ENCODE results near the gene CCDC146. TPM values are rescaled to one million over a fixed set of nuclear protein-coding genes. Genes with fewer than 3 reads are reported as not detected.
A peak's percentile ranks its signal among the peaks of the same experiment; 100 is the strongest.

Gene CCDC146
- total RNA-seq, 1 donor from 2014 or later = 16.7 TPM

- Histone ChIP-seq H3K4me3 (ENCODE audit: low read length in 3 of 3) (no peak overlapping the region), H3K4me1 (ENCODE audit: control insufficient read depth in 3 of 3, insufficient read depth in 3 of 3, low read length in 3 of 3) (peaks cover 0 to 5% (median 4%) of the 10 kb centered on the region in 3 donors), H3K27ac (ENCODE audit: low read depth, low read length) (no peak overlapping the region)
These were observed 120.1 kb downstream of the CCDC146 start for GRCh38 chr7:77242554-77242953.

DNA sequence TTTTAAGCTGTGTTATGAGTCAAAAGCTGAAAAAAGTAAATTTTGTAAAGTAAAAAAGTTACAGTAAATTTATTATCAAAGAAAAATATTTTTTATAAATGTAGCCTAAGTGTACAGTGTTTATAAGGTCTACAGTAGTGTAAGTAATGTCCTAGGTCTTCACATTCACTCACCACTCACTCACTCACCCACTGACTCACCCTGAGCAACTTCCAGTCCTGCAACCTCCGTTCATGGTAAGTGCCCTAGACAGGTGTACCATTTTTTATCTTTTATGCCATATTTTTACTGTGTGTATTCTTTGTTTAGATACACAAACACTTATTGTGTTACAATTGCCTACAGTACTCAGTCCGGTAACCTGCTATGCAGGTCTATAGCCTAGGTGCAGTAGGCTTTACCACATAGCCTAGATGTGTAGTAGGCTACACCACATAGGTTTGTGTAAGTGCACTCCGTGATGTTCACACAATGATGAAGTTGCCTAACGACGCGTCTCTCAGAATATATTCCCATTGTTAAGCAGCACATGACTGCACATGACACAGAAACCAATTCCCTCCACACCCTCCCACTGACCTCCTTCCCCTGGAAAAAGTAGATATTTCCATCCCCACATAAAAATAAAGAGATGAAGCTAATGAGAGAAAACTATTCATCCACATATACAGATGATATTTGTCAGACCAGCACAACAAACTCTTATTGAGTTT lies 122.0 kb downstream of the CCDC146 start:
- Histone ChIP-seq H3K36me3 (ENCODE audit: control insufficient read depth in 3 of 3, insufficient read depth in 3 of 3, low read length in 3 of 3) (peaks cover 0 to 3% (median 2%) of the 10 kb centered on the region in 3 donors), H3K9me3 (ENCODE audit: control insufficient read depth in 3 of 3, low read length in 3 of 3) (no peaks in the 10 kb centered on the region), H3K27me3 (ENCODE audit: control insufficient read depth in 3 of 3, insufficient read depth in 3 of 3, low read length in 3 of 3) (no peaks in the 10 kb centered on the region), H3K9ac (ENCODE audit: low read depth in 1 of 3, low read length in 3 of 3) (no peak overlapping the region), H3K4me3 (ENCODE audit: low read length in 3 of 3) (no peak overlapping the region), H3K27ac (ENCODE audit: low read depth, low read length) (no peak overlapping the region), H3K4me1 (ENCODE audit: control insufficient read depth in 3 of 3, insufficient read depth in 3 of 3, low read length in 3 of 3) (peaks cover 0 to 5% (median 4%) of the 10 kb centered on the region in 3 donors)

More at GRCh38 chr7:77242554-77242953, 120.1 kb downstream of the CCDC146 start:
- H3K36me3 ChIP-seq (ENCODE audit: control insufficient read depth in 3 of 3, insufficient read depth in 3 of 3, low read length in 3 of 3) = peaks cover 0 to 3% (median 0%) of the 10 kb centered on the region in 3 donors
- no peaks in the 10 kb centered on the region for H3K9me3 ChIP-seq (ENCODE audit: control insufficient read depth in 3 of 3, low read length in 3 of 3)
- no peaks in the 10 kb centered on the region for H3K27me3 ChIP-seq (ENCODE audit: control insufficient read depth in 3 of 3, insufficient read depth in 3 of 3, low read length in 3 of 3)
- no peak overlapping the region for H3K9ac ChIP-seq (ENCODE audit: low read depth in 1 of 3, low read length in 3 of 3)

DNA sequence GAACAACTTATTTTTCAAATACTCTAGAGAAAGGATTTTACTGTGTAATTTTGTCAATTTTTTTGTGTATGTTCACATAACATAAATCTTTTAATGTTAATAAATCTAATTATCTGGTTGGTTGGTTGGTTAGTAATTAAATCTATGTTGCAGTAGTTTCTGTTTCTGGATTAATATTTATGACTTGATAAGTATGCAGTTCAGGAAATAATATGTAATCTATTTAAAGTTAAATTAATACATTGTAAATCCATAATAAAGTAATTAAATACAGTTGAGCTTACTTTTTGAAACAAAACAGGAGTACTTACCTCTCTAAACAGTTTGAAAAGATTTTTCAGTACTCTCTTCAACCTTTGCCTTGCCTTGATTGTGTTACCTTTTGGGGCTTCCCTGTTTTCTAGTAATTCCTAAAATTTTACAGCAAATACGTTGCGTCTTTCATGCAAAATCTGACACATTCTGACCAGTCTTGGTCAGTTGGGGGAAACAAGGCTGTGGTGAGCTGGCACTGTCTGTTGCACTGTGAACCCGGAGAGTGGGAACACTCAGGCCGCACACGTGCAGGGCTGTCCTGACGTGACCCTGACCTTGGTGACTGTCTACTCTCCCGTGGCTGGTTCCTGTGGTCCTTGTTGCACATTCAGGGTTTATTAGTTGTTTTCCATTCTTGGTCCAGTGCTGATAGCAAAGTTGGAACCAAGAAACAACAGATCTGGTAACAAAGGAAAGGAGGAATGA lies 122.8 kb downstream of the CCDC146 start:
- Histone ChIP-seq H3K4me3 (ENCODE audit: low read length in 3 of 3) (peak overlapping the region in 1 of 3 donors; percentile 24), H3K9ac (ENCODE audit: low read depth in 1 of 3, low read length in 3 of 3) (no peak overlapping the region), H3K4me1 (ENCODE audit: control insufficient read depth in 3 of 3, insufficient read depth in 3 of 3, low read length in 3 of 3) (peaks cover 0 to 5% (median 4%) of the 10 kb centered on the region in 3 donors), H3K27ac (ENCODE audit: low read depth, low read length) (no peak overlapping the region), H3K36me3 (ENCODE audit: control insufficient read depth in 3 of 3, insufficient read depth in 3 of 3, low read length in 3 of 3) (peaks cover 0 to 3% (median 2%) of the 10 kb centered on the region in 3 donors), H3K27me3 (ENCODE audit: control insufficient read depth in 3 of 3, insufficient read depth in 3 of 3, low read length in 3 of 3) (no peaks in the 10 kb centered on the region), H3K9me3 (ENCODE audit: control insufficient read depth in 3 of 3, low read length in 3 of 3) (no peaks in the 10 kb centered on the region)

DNA sequence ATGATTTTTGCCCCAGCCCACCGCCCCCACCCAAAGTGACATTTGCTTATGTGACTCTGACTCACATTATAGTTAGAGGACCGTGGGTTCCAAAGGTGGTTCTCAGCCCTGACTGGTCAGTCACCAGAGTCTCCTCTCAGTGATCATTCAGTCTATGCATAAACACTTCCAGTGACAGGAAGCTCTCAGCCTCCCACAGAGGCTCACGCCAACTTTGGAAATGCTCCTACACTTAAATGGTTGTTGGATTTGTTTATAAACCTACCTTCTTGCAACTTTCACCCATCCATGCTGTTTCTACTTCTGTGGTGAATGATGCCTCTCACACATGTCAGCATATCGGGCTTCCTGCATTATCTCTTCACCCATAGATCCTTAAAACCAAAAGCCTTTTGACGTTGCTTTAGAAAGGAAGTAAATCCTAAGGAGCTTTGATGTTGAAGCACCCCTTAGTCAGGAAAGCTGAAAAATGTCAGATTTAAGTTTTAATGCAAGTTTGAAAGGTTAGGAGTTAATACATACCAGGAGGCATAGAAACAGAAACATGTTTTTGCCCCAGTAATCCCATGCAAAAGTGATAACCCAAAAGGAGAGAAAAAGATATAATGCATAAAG lies 123.7 kb downstream of the CCDC146 start:
- H3K9ac ChIP-seq (ENCODE audit: low read depth in 1 of 3, low read length in 3 of 3) = no peak overlapping the region
- no peak overlapping the region for H3K4me3 ChIP-seq (ENCODE audit: low read length in 3 of 3)
- no peak overlapping the region for H3K27ac ChIP-seq (ENCODE audit: low read depth, low read length)
- H3K27me3 ChIP-seq (ENCODE audit: control insufficient read depth in 3 of 3, insufficient read depth in 3 of 3, low read length in 3 of 3) = no peaks in the 10 kb centered on the region
- no peaks in the 10 kb centered on the region for H3K9me3 ChIP-seq (ENCODE audit: control insufficient read depth in 3 of 3, low read length in 3 of 3)
- peaks cover 0 to 5% (median 4%) of the 10 kb centered on the region in 3 donors for H3K4me1 ChIP-seq (ENCODE audit: control insufficient read depth in 3 of 3, insufficient read depth in 3 of 3, low read length in 3 of 3)
- H3K36me3 ChIP-seq (ENCODE audit: control insufficient read depth in 3 of 3, insufficient read depth in 3 of 3, low read length in 3 of 3) = peaks cover 0 to 3% (median 2%) of the 10 kb centered on the region in 3 donors

GRCh38 chr7:77247206-77247850 lies 124.9 kb downstream of the CCDC146 start:
- Histone ChIP-seq H3K4me1 (ENCODE audit: control insufficient read depth in 3 of 3, insufficient read depth in 3 of 3, low read length in 3 of 3) (peaks cover 0 to 5% (median 4%) of the 10 kb centered on the region in 3 donors), H3K36me3 (ENCODE audit: control insufficient read depth in 3 of 3, insufficient read depth in 3 of 3, low read length in 3 of 3) (peaks cover 0 to 3% (median 2%) of the 10 kb centered on the region in 3 donors), H3K27me3 (ENCODE audit: control insufficient read depth in 3 of 3, insufficient read depth in 3 of 3, low read length in 3 of 3) (no peaks in the 10 kb centered on the region), H3K4me3 (ENCODE audit: low read length in 3 of 3) (no peak overlapping the region), H3K27ac (ENCODE audit: low read depth, low read length) (no peak overlapping the region), H3K9ac (ENCODE audit: low read depth in 1 of 3, low read length in 3 of 3) (no peak overlapping the region), H3K9me3 (ENCODE audit: control insufficient read depth in 3 of 3, low read length in 3 of 3) (no peaks in the 10 kb centered on the region)

- no peak overlapping the region for H3K9ac ChIP-seq (ENCODE audit: low read depth in 1 of 3, low read length in 3 of 3)
- H3K27ac ChIP-seq (ENCODE audit: low read depth, low read length) = no peak overlapping the region
- H3K27me3 ChIP-seq (ENCODE audit: control insufficient read depth in 3 of 3, insufficient read depth in 3 of 3, low read length in 3 of 3) = no peaks in the 10 kb centered on the region
- H3K36me3 ChIP-seq (ENCODE audit: control insufficient read depth in 3 of 3, insufficient read depth in 3 of 3, low read length in 3 of 3) = peaks cover 0 to 3% (median 2%) of the 10 kb centered on the region in 3 donors
- no peaks in the 10 kb centered on the region for H3K9me3 ChIP-seq (ENCODE audit: control insufficient read depth in 3 of 3, low read length in 3 of 3)
- no peak overlapping the region for H3K4me3 ChIP-seq (ENCODE audit: low read length in 3 of 3)
- peaks cover 0 to 5% (median 4%) of the 10 kb centered on the region in 3 donors for H3K4me1 ChIP-seq (ENCODE audit: control insufficient read depth in 3 of 3, insufficient read depth in 3 of 3, low read length in 3 of 3)
These were observed 125.7 kb downstream of the CCDC146 start for GRCh38 chr7:77248154-77248553.

GRCh38 chr7:77252506-77252905 lies 130.1 kb downstream of the CCDC146 start:
- Histone ChIP-seq H3K4me1 (ENCODE audit: control insufficient read depth in 3 of 3, insufficient read depth in 3 of 3, low read length in 3 of 3) (no peaks in the 10 kb centered on the region), H3K4me3 (ENCODE audit: low read length in 3 of 3) (no peak overlapping the region), H3K27me3 (ENCODE audit: control insufficient read depth in 3 of 3, insufficient read depth in 3 of 3, low read length in 3 of 3) (no peaks in the 10 kb centered on the region), H3K9me3 (ENCODE audit: control insufficient read depth in 3 of 3, low read length in 3 of 3) (no peaks in the 10 kb centered on the region), H3K27ac (ENCODE audit: low read depth, low read length) (no peak overlapping the region), H3K9ac (ENCODE audit: low read depth in 1 of 3, low read length in 3 of 3) (no peak overlapping the region), H3K36me3 (ENCODE audit: control insufficient read depth in 3 of 3, insufficient read depth in 3 of 3, low read length in 3 of 3) (peaks cover 0 to 2% (median 0%) of the 10 kb centered on the region in 3 donors)

GRCh38 chr7:77253151-77253550 lies 130.7 kb downstream of the CCDC146 start:
- Histone ChIP-seq H3K9ac (ENCODE audit: low read depth in 1 of 3, low read length in 3 of 3) (no peak overlapping the region), H3K9me3 (ENCODE audit: control insufficient read depth in 3 of 3, low read length in 3 of 3) (no peaks in the 10 kb centered on the region), H3K36me3 (ENCODE audit: control insufficient read depth in 3 of 3, insufficient read depth in 3 of 3, low read length in 3 of 3) (peaks cover 0 to 2% (median 0%) of the 10 kb centered on the region in 3 donors), H3K4me3 (ENCODE audit: low read length in 3 of 3) (no peak overlapping the region), H3K27me3 (ENCODE audit: control insufficient read depth in 3 of 3, insufficient read depth in 3 of 3, low read length in 3 of 3) (no peaks in the 10 kb centered on the region), H3K27ac (ENCODE audit: low read depth, low read length) (no peak overlapping the region), H3K4me1 (ENCODE audit: control insufficient read depth in 3 of 3, insufficient read depth in 3 of 3, low read length in 3 of 3) (no peaks in the 10 kb centered on the region)

DNA sequence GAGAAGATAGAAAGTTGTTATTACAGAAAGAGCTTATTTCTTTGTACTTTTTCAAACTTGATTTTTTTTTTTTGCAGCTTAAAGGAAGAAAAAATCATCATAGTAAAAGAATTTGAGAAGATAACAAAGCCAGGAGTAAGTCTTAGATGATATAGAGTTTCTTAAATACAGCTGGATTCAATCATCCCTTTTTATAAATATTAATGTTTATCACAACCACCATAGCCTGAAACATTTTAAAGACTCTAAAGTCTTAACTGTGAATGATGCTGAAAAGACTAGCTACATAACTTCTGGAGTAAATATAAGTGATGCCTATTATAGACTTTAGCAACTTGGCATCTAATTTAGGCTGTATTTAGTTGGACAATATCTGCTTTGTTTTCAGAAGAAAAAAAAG lies 132.0 kb downstream of the CCDC146 start:
- H3K4me1 ChIP-seq (ENCODE audit: control insufficient read depth in 3 of 3, insufficient read depth in 3 of 3, low read length in 3 of 3) = no peaks in the 10 kb centered on the region
- H3K27me3 ChIP-seq (ENCODE audit: control insufficient read depth in 3 of 3, insufficient read depth in 3 of 3, low read length in 3 of 3) = no peaks in the 10 kb centered on the region
- H3K27ac ChIP-seq (ENCODE audit: low read depth, low read length) = no peak overlapping the region
- H3K4me3 ChIP-seq (ENCODE audit: low read length in 3 of 3) = no peak overlapping the region
- H3K36me3 ChIP-seq (ENCODE audit: control insufficient read depth in 3 of 3, insufficient read depth in 3 of 3, low read length in 3 of 3) = no peaks in the 10 kb centered on the region
- H3K9me3 ChIP-seq (ENCODE audit: control insufficient read depth in 3 of 3, low read length in 3 of 3) = no peaks in the 10 kb centered on the region
- no peak overlapping the region for H3K9ac ChIP-seq (ENCODE audit: low read depth in 1 of 3, low read length in 3 of 3)

Measured in skeletal muscle tissue (tissue), 4 donors.